Measurements from ENCODE around the gene CDKAL1. TPM values are rescaled to one million over a fixed set of nuclear protein-coding genes. Genes with fewer than 3 reads are reported as not detected.

CDKAL1 gene
- polyA plus RNA-seq, 2 of the 4 experiments (the other 2 are of a cell fraction), result 4.7 to 8.3 TPM

DNA sequence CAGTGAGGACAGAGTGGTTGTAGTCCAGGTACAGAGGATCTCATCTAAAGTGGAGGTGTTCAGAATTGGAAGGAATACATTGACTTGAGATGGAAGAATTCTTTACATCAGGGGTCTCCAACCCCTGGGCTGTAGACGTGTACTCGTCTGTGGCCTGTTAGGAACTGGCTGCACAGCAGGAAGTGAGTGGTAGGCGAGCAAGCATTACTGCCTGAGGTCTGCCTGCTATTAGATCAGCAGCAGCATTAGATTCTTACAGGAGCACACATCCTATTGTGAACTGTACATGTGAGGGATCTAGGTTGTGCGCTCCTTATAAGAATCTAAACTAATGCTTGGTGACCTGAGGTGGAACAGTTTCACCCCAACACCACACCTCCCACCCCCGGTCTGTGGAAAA lies 121.1 kb downstream of the CDKAL1 start (continued):
- no peak for TF ChIP-seq KDM5A (IDR thresholded peaks at IDR 0.05)
- TF ChIP-seq HES2 (IDR thresholded peaks at IDR 0.05), result no peak

- FAIRE-seq (no peak), ATAC-seq (no peak), DNase-seq (ENCODE audit: low read depth in 1 of 2, low spot score in 1 of 2) (no peak)
- ChIA-PET CTCF (no interaction called here), POLR2A (no interaction called here)
- peak overlapping the region; percentile 49 to 57 for H3K27ac ChIP-seq
- H3K9me3 ChIP-seq, result no peaks in the 10 kb centered on the region
- peaks cover 39% of the 10 kb centered on the region for H3K4me1 ChIP-seq
- TF ChIP-seq CHD2 (IDR thresholded peaks at IDR 0.05; ENCODE audit: low read length, partially characterized antibody), result no peak
- peak in 1 of 2 experiments; percentile 29; a peak in 1 of 4 replicates for TF ChIP-seq CEBPB (IDR thresholded peaks at IDR 0.05)
- WGBS (ENCODE audit: missing lambda C conversion rate), result 17% methylated on average over 2 of the region's 2 CpGs
- peak overlapping the region; percentile 77 for H3K4me2 ChIP-seq
- H3K4me3 ChIP-seq, result no peak overlapping the region
Measured at GRCh38 chr6:20657274-20657800, 123.1 kb downstream of the CDKAL1 start.

DNA sequence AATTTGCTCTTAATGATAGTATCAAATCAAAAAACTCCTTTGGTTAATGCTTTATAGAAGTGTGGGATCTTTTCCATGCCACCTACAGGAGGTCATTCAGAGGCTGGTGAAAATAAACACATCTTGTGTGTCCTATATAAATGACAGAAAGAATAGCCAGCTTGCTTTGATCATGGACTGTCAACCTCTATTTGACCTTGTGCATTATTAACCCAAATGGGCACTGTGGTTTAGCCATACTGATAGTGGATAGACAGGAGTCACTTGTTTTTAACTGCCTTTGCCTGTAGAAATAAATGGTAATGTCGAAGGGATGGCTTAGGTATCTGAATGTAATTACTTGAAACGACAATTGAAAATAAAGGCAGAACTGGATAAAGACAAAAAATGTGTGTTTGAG lies 123.8 kb downstream of the CDKAL1 start:
- ATAC-seq (no peak), FAIRE-seq (no peak), DNase-seq (ENCODE audit: low read depth in 1 of 2, low spot score in 1 of 2) (no peak)
- TF ChIP-seq, protein P1, sequence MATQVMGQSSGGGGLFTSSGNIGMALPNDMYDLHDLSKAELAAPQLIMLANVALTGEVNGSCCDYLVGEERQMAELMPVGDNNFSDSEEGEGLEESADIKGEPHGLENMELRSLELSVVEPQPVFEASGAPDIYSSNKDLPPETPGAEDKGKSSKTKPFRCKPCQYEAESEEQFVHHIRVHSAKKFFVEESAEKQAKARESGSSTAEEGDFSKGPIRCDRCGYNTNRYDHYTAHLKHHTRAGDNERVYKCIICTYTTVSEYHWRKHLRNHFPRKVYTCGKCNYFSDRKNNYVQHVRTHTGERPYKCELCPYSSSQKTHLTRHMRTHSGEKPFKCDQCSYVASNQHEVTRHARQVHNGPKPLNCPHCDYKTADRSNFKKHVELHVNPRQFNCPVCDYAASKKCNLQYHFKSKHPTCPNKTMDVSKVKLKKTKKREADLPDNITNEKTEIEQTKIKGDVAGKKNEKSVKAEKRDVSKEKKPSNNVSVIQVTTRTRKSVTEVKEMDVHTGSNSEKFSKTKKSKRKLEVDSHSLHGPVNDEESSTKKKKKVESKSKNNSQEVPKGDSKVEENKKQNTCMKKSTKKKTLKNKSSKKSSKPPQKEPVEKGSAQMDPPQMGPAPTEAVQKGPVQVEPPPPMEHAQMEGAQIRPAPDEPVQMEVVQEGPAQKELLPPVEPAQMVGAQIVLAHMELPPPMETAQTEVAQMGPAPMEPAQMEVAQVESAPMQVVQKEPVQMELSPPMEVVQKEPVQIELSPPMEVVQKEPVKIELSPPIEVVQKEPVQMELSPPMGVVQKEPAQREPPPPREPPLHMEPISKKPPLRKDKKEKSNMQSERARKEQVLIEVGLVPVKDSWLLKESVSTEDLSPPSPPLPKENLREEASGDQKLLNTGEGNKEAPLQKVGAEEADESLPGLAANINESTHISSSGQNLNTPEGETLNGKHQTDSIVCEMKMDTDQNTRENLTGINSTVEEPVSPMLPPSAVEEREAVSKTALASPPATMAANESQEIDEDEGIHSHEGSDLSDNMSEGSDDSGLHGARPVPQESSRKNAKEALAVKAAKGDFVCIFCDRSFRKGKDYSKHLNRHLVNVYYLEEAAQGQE (IDR thresholded peaks at IDR 0.05), result no peak
- TF ChIP-seq, protein P2, sequence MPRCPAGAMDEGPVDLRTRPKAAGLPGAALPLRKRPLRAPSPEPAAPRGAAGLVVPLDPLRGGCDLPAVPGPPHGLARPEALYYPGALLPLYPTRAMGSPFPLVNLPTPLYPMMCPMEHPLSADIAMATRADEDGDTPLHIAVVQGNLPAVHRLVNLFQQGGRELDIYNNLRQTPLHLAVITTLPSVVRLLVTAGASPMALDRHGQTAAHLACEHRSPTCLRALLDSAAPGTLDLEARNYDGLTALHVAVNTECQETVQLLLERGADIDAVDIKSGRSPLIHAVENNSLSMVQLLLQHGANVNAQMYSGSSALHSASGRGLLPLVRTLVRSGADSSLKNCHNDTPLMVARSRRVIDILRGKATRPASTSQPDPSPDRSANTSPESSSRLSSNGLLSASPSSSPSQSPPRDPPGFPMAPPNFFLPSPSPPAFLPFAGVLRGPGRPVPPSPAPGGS (IDR thresholded peaks at IDR 0.05), result no peak
- no peak for TF ChIP-seq CBX8 (IDR thresholded peaks at IDR 0.05)
- no peak for TF ChIP-seq ZC3H11A (IDR thresholded peaks at IDR 0.05)
- no peak for TF ChIP-seq HEYL (CRISPR knock-in tag; IDR thresholded peaks at IDR 0.05)
- TF ChIP-seq MAZ (IDR thresholded peaks at IDR 0.05; ENCODE audit: borderline replicate concordance, low read depth, low read length), result no peak
- no peak for TF ChIP-seq FOSB (CRISPR knock-in tag; IDR thresholded peaks at IDR 0.05)
- no peak for TF ChIP-seq HDAC2 (IDR thresholded peaks at IDR 0.05)
- no peak for TF ChIP-seq EP300 (IDR thresholded peaks at IDR 0.05)
- TF ChIP-seq EHF (CRISPR knock-in tag; IDR thresholded peaks at IDR 0.05), result no peak
- no peak for TF ChIP-seq FOXS1 (CRISPR knock-in tag; IDR thresholded peaks at IDR 0.05)
- no peak for TF ChIP-seq TFCP2L1 (CRISPR knock-in tag; IDR thresholded peaks at IDR 0.05)
- Histone ChIP-seq H3K27ac (peak overlapping the region; percentile 49 to 57; a peak in 5 of 6 replicates), H3K4me2 (peak overlapping the region; percentile 77), H3K4me1 (peaks cover 38% of the 10 kb centered on the region), H3K9me3 (no peaks in the 10 kb centered on the region), H3K4me3 (no peak overlapping the region)
- ChIA-PET CTCF (no interaction called here), POLR2A (no interaction called here)
- 64% methylated on average over 2 of the region's 2 CpGs for WGBS (ENCODE audit: missing lambda C conversion rate)

DNA sequence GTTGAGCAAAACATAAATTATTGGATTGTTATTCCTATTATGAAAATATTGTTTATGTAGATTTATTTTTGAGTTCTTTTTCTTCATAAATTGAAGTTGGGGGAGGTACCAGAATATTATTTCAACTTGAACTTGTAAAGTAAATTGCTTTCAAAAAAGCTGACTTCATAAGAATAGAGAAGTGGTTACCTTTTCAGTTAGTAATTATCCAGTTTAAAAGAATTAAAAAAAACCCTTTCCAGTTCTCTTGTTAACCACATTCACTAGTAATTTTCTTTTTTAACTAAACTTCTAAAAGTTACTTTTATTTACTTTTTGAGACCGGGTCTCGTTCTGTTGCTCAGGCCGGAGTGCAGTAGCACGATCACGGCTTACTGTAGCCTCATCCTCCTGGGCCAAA lies 124.3 kb downstream of the CDKAL1 start:
- Histone ChIP-seq H3K4me1 (peaks cover 33% of the 10 kb centered on the region), H3K4me3 (no peak overlapping the region), H3K9me3 (no peaks in the 10 kb centered on the region), H3K27ac (peak overlapping the region in 1 of 2 experiments; percentile 24; a peak in 1 of 6 replicates), H3K4me2 (no peak overlapping the region)
- FAIRE-seq, result no peak
- no peak for ATAC-seq
- ChIA-PET POLR2A (no interaction called here), CTCF (no interaction called here)
- WGBS (ENCODE audit: missing lambda C conversion rate), result 95% methylated on average over 5 of the region's 5 CpGs
- DNase-seq (ENCODE audit: low read depth in 1 of 2, low spot score in 1 of 2), result no peak
- TF ChIP-seq ZSCAN20 (CRISPR knock-in tag; IDR thresholded peaks at IDR 0.05), result no peak
- no peak for TF ChIP-seq EP300 (IDR thresholded peaks at IDR 0.05)
- no peak for TF ChIP-seq HOXA7 (CRISPR knock-in tag; IDR thresholded peaks at IDR 0.05)
- no peak for TF ChIP-seq GATA3 (IDR thresholded peaks at IDR 0.05; ENCODE audit: borderline replicate concordance)
- TF ChIP-seq HDAC2 (IDR thresholded peaks at IDR 0.05), result no peak
- TF ChIP-seq POLR2AphosphoS2 (conservative IDR thresholded peaks at IDR 0.05; ENCODE audit: low read length), result no peak
- TF ChIP-seq ZFP36 (IDR thresholded peaks at IDR 0.05; ENCODE audit: borderline replicate concordance, partially characterized antibody), result no peak
- no peak for TF ChIP-seq TFCP2L1 (CRISPR knock-in tag; IDR thresholded peaks at IDR 0.05)
- no peak for TF ChIP-seq HOXB13 (CRISPR knock-in tag; IDR thresholded peaks at IDR 0.05; ENCODE audit: low read depth)
